Activated CD4-positive, alpha-beta T cell treated with anti-CD3 and anti-CD28 coated beads for 24 hours (primary cell): Measurements from ENCODE around the gene DLL3.

Source experiments
- DNase-seq, 2 donors: peaks; one replicate each; pipeline ENCODE4 v3.0.0-alpha.2; 2020; ENCODE audit warnings: low read depth in 2 of 2

DLL3 gene

GRCh38 chr19:39517432-39517831 is 18.7 kb downstream of the DLL3 start:
- no peak for DNase-seq

- no peak for DNase-seq
Observed at GRCh38 chr19:39518458-39518857, 19.7 kb downstream of the DLL3 start.

DNA sequence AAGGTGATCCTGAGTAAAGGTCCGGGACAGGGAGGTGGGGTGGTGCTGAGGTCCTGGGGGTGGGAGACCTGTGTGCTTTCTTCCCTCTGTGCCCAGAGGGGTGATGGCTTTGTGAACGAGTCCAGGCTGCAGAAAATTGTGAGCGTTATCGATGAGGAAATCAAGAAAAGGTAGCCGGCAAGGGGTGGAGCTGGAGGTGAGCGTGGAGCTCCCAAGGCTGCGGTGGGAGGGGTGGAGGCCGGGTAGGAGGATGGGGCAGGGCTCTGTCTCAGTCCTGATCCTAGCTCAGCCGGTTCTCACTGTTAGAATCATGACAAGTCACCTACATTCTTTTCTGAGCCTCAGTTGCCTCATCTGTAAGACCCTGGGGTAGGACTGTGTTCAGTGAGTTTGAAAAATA is 20.2 kb downstream of the DLL3 start:
- no peak for DNase-seq

GRCh38 chr19:39520541-39521484 is 22.1 kb downstream of the DLL3 start:
- DNase-seq: no peak

- DNase-seq: no peak
Observed at GRCh38 chr19:39524495-39524894, 25.7 kb downstream of the DLL3 start.

DNA sequence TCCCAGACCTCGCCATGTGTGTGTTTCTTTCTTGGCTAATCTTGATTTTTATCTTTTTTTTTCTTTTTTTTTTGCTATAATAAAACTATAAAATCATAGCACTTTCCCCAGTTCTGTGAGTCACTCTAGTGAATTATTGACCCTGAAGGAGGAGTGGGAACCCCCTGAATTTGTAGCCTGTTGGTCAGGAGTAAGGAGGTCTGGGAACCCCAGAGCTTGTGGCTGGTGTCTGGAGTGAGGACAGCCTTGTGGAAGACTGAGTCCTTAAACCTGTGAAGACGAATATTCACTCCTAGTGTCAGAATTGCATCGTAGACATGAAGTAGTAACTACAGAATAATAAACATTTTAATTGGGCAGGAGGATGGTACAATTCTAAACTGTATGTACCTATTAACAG is 26.5 kb downstream of the DLL3 start:
- DNase-seq: no peak

GRCh38 chr19:39531834-39532232 is 33.1 kb downstream of the DLL3 start:
- DNase-seq: no peak

- DNase-seq: peak; percentile 89 to 94
Observed at GRCh38 chr19:39532233-39533002, 33.7 kb downstream of the DLL3 start, which contains the start of gene EID2B. TSS of gene EID2B (minus strand) at chr19:39532852. CDS start at chr19:39532802, 50 bp downstream.

DNA sequence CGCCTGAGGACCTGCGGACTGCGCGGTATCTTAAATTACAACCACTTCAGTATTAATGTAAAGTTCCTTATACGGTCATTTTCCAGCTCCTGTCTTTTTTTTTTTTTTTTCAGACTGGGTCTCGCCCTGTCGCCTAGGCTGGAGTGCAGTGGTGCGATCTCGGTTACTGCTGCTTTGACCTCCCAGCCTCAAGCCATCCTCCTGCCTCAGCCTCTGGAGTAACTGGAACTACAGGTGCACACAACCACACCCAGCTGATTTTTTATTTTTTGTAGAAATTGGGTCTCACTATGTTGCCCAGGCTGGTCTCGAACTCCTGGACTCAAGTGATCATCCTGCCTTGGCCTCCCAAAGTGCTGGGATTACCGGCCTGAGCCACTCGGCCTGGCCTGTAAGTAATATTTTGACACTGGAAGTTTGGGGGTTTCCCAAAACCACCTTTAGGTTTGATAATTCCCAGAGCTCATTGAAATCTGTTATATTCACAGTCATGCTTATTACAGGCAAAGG is 34.3 kb downstream of the DLL3 start:
- DNase-seq: no peak

DNA sequence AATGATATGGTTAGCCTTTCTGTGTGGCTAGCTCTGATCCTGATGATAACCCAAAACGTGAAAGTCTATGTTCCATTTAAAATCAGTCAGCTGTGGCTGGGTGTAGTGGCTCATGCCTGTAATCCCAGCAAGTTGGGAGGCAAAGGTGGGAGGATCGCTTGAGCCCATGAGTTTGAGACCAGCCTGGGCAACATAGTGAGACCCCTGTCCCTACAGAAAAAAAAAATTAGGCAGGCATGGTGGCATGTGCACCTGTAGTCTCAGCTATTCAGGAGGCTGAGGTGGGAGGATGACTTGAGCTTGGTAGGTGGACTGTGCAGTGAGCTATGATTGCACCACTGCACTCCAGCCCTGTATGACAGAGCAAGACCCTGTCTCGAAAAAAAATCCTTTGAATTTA is 35.0 kb downstream of the DLL3 start:
- DNase-seq: no peak

GRCh38 chr19:39539165-39539517 is 40.4 kb downstream of the DLL3 start:
- no peak for DNase-seq

DNA sequence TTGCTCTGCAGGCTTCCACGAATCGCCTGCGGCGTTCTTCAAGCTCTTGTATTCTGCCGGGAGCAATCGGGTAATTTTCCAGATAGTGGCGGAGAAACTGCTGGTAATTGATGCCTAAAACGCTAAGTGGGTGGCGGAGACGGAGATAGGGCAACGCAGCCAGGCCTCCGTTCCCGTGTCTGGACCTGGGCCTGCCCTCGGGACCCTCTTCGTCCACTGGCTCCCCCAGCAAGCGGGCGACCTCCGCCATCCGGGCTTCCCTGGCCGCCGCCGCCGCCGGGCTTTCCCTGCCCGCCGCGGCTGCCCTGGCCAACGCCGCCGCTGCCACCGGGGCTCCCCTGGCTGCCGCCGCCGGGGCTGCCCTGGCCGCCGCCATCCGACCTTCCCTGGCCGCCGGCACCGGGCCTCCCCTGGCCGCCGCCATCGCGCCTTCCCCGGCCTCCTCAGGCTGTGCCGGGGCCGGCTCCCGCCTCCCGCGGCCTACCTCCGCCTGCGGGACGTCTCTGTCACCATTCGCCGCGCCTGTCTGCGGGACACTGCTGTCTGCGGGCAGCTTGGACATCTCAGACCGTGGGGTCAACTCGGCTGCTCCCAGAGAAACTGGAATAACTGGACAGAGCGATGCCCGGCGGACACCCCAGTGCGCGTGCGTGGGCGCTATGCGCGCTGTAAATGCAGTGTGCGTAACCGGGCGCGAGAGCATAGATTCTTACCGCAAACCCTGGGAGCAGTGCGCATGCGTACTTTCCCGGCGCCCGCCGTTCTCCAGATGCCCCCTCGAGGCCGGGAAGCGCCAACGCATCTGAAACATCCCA is 41.0 kb downstream of the DLL3 start, which contains the start of gene EID2:
EID2 (minus strand) TSS at position 644 of the 815 bp plus-strand sequence; CDS start at position 562, 82 bp downstream.
- DNase-seq: peak; percentile 90 to 93

GRCh38 chr19:39540333-39540673 is 41.6 kb downstream of the DLL3 start:
- DNase-seq: no peak

- DNase-seq: no peak
Observed at GRCh38 chr19:39542206-39542605, 43.5 kb downstream of the DLL3 start.

DNA sequence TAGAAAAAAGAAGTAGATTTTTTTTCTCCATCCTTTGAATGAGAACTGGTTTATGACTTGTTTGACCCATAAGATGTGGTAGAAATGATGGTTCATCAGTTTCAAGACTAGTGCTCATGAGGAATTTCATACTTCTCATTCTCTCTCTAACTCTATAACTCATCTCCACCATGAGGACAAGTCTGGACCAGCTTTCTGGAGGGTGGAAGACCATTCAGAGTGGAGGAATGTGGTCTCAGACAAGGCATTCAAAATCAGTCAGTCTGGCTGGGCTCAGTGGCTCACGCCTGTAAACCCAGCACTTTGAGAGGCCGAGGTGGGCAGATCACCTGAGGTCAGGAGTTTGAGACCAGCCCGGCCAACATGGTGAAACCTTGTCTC is 44.7 kb downstream of the DLL3 start:
- DNase-seq: no peak

- DNase-seq: no peak
Observed at GRCh38 chr19:39544226-39544903, 45.6 kb downstream of the DLL3 start.

DNA sequence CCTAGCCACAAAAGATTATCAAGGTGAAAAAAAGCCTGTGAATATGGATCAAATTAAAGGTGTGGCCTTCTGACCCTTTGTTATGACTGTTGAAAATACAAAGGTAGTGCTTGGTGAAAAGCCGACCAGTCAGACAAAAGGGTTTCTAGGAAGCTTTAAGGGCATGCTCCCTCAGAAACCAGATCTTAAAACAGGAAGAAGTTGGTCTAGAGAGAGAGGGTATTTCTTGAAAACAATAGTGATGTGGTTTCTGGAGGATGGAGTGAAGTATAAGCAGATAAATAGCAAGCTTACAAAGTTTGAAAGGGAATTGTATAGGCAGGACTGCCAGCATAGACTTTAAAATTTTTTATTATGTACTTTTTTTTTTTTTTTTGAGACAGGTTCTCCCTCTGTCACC is 46.2 kb downstream of the DLL3 start:
- DNase-seq: no peak

DNA sequence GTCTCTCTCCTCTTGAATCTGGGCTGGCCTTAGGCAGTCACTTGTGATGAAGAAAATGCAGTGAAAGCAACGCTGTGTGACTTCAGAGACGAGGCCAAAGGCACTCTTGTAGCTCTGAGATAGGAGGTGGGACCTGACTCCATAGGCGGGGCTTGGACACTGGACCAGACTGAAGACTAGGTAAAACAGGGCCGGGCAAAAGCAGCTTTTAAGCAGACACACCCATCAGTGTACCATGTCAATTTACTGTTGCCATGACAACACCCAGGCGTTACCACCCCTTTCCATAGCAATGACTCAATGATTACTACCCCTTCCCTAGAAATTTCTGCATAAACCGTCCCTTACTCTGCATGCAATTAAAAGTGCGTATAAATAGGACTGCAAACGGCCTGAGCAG is 47.9 kb downstream of the DLL3 start:
- DNase-seq: no peak

DNA sequence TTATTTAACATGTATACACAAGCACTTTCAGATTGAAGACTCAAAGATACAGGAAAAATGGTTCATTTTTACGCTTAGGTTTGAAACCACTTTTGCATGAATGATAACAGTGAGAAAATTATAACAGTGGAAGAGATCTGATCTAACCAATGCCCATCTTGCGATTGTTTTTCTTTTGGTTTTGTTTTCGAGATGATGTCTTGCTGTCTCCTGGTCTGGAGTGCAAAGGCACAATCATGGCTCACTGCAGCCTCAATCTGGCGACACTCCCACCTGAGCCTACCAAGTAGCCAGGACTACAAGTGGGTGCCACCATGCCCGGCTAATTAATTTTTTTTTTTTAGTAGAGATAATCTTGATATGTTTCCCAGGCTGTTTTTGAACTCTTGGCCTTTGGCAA is 51.5 kb downstream of the DLL3 start:
- DNase-seq: no peak

DNA sequence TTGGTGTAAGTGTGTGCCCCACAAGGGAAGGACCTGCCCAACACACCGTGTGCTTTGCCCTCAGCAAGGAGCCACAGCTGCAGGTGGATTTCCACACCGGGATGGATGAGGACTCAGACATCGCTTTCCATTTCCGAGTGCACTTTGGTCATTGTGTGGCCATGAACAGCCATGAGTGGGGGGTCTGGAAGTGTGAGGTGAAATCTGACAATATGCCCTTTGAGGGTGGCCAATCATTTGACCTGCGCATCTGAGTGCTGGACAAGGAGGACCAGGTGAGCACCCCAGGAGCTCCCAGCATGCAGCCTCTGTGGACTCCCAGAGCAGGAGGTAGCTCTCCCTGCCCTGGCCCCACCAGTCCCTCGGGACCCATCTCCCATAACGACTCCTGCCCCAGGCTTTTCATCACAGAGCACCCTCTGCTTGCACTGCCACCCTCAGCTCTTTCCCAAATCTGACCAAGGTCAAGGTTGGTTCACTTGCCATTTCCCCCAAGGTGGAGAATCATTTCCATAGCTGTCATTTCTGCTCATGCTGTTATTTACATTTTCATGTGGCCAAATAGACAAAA is 54.4 kb downstream of the DLL3 start:
- no peak for DNase-seq
